ENCODE results near the gene COL3A1.

Gene COL3A1

GRCh38 chr2:188974164-188974563, at the start of gene COL3A1:
Gene COL3A1 (plus strand): TSS chr2:188974373. CDS start chr2:188974490, 117 bp downstream.
- Mint-ChIP-seq H3K4me3 (no peak within 1 kb of the TSS), H3K9me3 (no peaks in the 10 kb centered on the region), H3K4me1 (no peaks in the 10 kb centered on the region), H3K36me3 (no peaks in the 10 kb centered on the region), H3K27ac (no peak within 1 kb of the TSS), H3K27me3 (peaks cover 3% of the 10 kb centered on the region)
- CTCF ChIA-PET = no interaction called here
- DNase-seq = no peak

GRCh38 chr2:188928643-188929042, 45.5 kb upstream of the COL3A1 start:
- Mint-ChIP-seq H3K27me3 (no peaks in the 10 kb centered on the region), H3K9me3 (peaks cover 7% of the 10 kb centered on the region), H3K27ac (no peak overlapping the region), H3K36me3 (no peaks in the 10 kb centered on the region), H3K4me1 (no peaks in the 10 kb centered on the region), H3K4me3 (no peak overlapping the region)
- DNase-seq = no peak
- CTCF ChIA-PET = no interaction called here

DNA sequence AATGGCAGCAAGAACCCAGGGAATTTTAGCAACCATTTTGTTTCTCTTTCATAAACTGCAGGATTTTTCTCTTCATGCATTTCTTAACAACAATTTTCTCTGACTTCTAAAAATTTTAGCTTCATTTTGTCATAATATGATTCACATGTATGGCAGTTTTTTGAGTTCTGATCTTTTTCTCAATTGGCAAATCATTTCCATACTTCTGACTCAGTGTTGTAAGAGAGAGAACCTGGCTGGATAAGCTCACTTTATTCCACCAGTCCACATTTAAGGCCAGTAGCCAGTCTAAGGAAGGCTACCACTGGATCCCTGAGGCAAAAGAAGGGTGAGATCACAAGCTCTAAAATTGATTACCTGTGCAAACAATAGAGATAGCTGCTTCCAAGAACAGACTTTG, 42.8 kb upstream of the COL3A1 start:
- CTCF ChIA-PET = no interaction called here
- no peaks in the 10 kb centered on the region for H3K36me3 Mint-ChIP-seq

DNA sequence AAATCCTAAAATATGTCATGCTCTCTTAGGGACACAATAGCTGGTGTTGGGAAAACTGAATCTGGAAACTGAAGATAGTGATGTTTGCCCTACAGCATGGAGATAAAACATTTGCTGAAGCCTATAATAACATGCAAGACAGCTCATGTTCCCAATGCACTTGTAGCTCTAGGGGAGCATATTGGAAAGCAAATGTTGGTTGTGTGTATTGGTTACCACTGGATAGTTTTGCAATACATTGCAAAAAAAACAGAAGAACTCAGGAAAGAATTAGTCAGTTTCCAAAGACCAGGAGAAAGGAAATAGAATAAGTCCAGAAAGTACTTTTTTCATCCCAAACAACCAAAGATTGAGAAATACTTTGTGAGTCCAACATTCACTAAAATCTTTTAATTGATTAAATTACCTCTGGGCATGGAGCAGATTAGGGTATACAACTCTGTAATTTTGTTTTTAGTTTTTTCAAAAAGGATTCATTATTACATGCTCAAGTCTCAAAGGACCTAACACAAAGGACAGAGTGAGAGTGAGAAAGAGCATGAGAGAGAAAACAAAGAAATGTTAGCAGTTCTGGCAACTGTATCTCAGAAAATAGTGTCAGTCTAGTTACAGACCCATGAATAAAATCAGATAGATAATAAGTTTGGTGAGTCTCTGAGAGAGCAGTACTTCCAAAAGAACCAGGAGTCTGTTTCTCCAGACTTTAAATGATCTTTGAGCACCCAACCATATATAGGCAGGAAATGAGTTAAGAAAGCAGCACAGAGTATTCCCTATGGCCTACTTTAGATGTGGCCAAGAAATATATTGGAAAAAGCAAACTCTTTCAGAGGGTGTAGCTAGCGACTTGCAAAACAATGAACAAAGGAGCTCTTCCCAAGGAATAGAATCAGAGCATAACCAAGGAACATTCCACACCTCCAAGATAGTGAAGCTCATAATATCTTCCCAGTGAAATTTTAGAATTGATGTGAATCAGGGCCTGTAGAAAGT, 36.6 kb upstream of the COL3A1 start:
- Mint-ChIP-seq H3K4me3 (no peak overlapping the region), H3K36me3 (no peaks in the 10 kb centered on the region), H3K4me1 (no peaks in the 10 kb centered on the region), H3K27ac (no peak overlapping the region), H3K9me3 (no peaks in the 10 kb centered on the region), H3K27me3 (no peaks in the 10 kb centered on the region)
- no peak for DNase-seq
- CTCF ChIA-PET = no interaction called here

More for the DNA sequence above, 42.8 kb upstream of the COL3A1 start:
- Mint-ChIP-seq H3K27ac (no peak overlapping the region), H3K9me3 (peaks cover 7% of the 10 kb centered on the region), H3K4me1 (no peaks in the 10 kb centered on the region), H3K4me3 (no peak overlapping the region), H3K27me3 (no peaks in the 10 kb centered on the region)
- DNase-seq = no peak

- no peak overlapping the region for H3K27ac Mint-ChIP-seq
- H3K4me3 Mint-ChIP-seq = no peak overlapping the region
- CTCF ChIA-PET = no interaction called here
- no peaks in the 10 kb centered on the region for H3K27me3 Mint-ChIP-seq
- H3K4me1 Mint-ChIP-seq = no peaks in the 10 kb centered on the region
- H3K36me3 Mint-ChIP-seq = no peaks in the 10 kb centered on the region
- H3K9me3 Mint-ChIP-seq = no peaks in the 10 kb centered on the region
- no peak for DNase-seq
Observed at GRCh38 chr2:188940171-188940570, 34.0 kb upstream of the COL3A1 start.

DNA sequence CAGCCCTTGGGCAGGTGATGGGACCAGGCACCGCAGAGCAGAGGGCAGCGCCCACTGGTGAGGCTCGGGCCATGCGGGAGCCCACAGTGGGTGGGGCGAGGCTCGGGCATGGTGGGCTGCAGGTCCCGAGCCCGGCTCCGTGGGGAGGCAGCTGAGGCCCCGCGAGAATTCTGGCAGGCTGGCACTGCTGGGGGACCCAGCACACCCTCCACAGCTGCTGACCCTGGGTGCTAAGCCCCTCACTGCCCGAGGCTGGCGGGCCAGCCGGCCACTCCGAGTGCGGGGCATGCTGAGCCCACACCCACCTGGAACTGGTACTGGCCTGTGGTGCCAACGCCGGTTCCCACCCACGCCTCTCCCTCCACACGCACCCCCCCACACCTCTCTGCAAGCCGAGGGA, 29.7 kb upstream of the COL3A1 start:
- H3K27ac Mint-ChIP-seq = no peak overlapping the region
- DNase-seq = no peak

GRCh38 chr2:188949046-188949818, 24.9 kb upstream of the COL3A1 start:
- CTCF ChIA-PET = no interaction called here
- no peak overlapping the region for H3K27ac Mint-ChIP-seq

More for the DNA sequence above, 29.7 kb upstream of the COL3A1 start:
- Mint-ChIP-seq H3K27me3 (no peaks in the 10 kb centered on the region), H3K4me1 (no peaks in the 10 kb centered on the region), H3K36me3 (no peaks in the 10 kb centered on the region), H3K4me3 (no peak overlapping the region), H3K9me3 (no peaks in the 10 kb centered on the region)
- CTCF ChIA-PET = no interaction called here

GRCh38 chr2:188952901-188953300, 21.3 kb upstream of the COL3A1 start:
- Mint-ChIP-seq H3K36me3 (no peaks in the 10 kb centered on the region), H3K9me3 (no peaks in the 10 kb centered on the region), H3K27ac (no peak overlapping the region), H3K4me1 (no peaks in the 10 kb centered on the region), H3K27me3 (no peaks in the 10 kb centered on the region), H3K4me3 (no peak overlapping the region)
- DNase-seq = no peak
- CTCF ChIA-PET = no interaction called here

More at GRCh38 chr2:188949046-188949818, 24.9 kb upstream of the COL3A1 start:
- Mint-ChIP-seq H3K4me3 (no peak overlapping the region), H3K9me3 (no peaks in the 10 kb centered on the region), H3K4me1 (no peaks in the 10 kb centered on the region), H3K27me3 (no peaks in the 10 kb centered on the region), H3K36me3 (no peaks in the 10 kb centered on the region)
- DNase-seq = no peak

DNA sequence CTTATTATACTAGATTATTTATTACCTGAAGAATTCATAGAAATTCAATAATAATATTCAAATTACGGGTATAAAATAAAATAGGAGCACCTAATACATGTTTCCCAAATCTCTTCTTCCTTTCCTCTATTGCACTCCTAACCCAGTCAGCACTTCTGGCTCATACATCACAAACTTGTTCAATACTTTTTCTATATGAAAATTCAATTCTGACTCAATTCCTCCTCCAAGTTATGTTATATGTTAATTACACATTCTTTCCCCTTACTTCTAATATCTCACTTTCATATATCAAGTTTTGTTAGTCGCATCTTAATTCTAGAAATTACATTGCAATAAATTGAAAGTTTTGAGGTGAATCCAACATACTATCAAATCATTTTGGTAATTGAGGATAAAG, 17.9 kb upstream of the COL3A1 start:
- Mint-ChIP-seq H3K27me3 (no peaks in the 10 kb centered on the region), H3K4me1 (no peaks in the 10 kb centered on the region), H3K4me3 (no peak overlapping the region), H3K36me3 (no peaks in the 10 kb centered on the region), H3K9me3 (no peaks in the 10 kb centered on the region), H3K27ac (no peak overlapping the region)
- DNase-seq = no peak
- CTCF ChIA-PET = no interaction called here

- CTCF ChIA-PET = no interaction called here
- no peak overlapping the region for H3K4me3 Mint-ChIP-seq
- H3K27ac Mint-ChIP-seq = no peak overlapping the region
- no peaks in the 10 kb centered on the region for H3K4me1 Mint-ChIP-seq
- H3K9me3 Mint-ChIP-seq = no peaks in the 10 kb centered on the region
- no peaks in the 10 kb centered on the region for H3K27me3 Mint-ChIP-seq
- no peaks in the 10 kb centered on the region for H3K36me3 Mint-ChIP-seq
- DNase-seq = no peak
Observed at GRCh38 chr2:188956961-188957360, 17.2 kb upstream of the COL3A1 start.

GRCh38 chr2:188957646-188958045, 16.5 kb upstream of the COL3A1 start:
- CTCF ChIA-PET = no interaction called here
- Mint-ChIP-seq H3K36me3 (no peaks in the 10 kb centered on the region), H3K4me1 (no peaks in the 10 kb centered on the region), H3K27me3 (no peaks in the 10 kb centered on the region), H3K4me3 (no peak overlapping the region), H3K9me3 (no peaks in the 10 kb centered on the region), H3K27ac (no peak overlapping the region)
- DNase-seq = no peak

- Mint-ChIP-seq H3K9me3 (no peaks in the 10 kb centered on the region), H3K36me3 (no peaks in the 10 kb centered on the region), H3K27me3 (no peaks in the 10 kb centered on the region), H3K4me3 (no peak overlapping the region), H3K27ac (no peak overlapping the region), H3K4me1 (no peaks in the 10 kb centered on the region)
- CTCF ChIA-PET = no interaction called here
- DNase-seq = no peak
Observed at GRCh38 chr2:188963741-188964140, 10.4 kb upstream of the COL3A1 start.

GRCh38 chr2:188964976-188965546, 9.1 kb upstream of the COL3A1 start:
- H3K27me3 Mint-ChIP-seq = no peaks in the 10 kb centered on the region
- H3K9me3 Mint-ChIP-seq = no peaks in the 10 kb centered on the region
- CTCF ChIA-PET = no interaction called here
- no peak overlapping the region for H3K4me3 Mint-ChIP-seq
- no peak for DNase-seq
- no peaks in the 10 kb centered on the region for H3K36me3 Mint-ChIP-seq
- no peak overlapping the region for H3K27ac Mint-ChIP-seq
- H3K4me1 Mint-ChIP-seq = no peaks in the 10 kb centered on the region

DNA sequence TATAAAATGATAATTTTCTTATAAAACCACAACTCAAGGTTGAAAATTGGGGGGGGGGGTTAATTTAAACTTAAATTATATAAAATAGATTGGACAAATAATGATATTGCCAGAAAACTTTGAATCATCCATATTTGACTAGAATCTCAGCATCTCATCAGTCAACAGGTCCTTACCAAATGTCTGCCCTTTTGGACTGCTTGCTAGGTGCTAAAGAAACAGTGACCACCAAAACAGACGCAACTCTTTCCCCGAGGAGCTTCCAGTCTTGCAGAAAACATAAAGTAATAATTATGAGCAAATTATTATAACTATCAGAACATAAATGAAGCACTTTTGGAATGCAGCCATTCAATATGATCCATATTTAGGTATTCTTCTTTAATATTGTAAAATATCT, 8.6 kb upstream of the COL3A1 start:
- no peaks in the 10 kb centered on the region for H3K9me3 Mint-ChIP-seq
- CTCF ChIA-PET = no interaction called here
- no peaks in the 10 kb centered on the region for H3K4me1 Mint-ChIP-seq
- no peak overlapping the region for H3K27ac Mint-ChIP-seq
- no peaks in the 10 kb centered on the region for H3K27me3 Mint-ChIP-seq
- no peaks in the 10 kb centered on the region for H3K36me3 Mint-ChIP-seq
- no peak overlapping the region for H3K4me3 Mint-ChIP-seq
- DNase-seq = no peak
